Sciatic nerve (tissue), 2 donors: ENCODE results near the gene CCDC102A. TPM values are rescaled to one million over a fixed set of nuclear protein-coding genes. Genes with fewer than 3 reads are reported as not detected.

Experiments
- ATAC-seq: fragments of 200-7000 bp; cut with Tn5 transposase; one replicate; pipeline ENCODE4 v1.9.1; 2020; ENCODE audit warnings: mild to moderate bottlenecking, moderate library complexity
- DNase-seq: peaks from one replicate; pipeline ENCODE4 v3.0.0-alpha.2; 2020; ENCODE audit warnings: low spot score
- intact Hi-C: fragments of 100-400 bp; cut with DNase I; formaldehyde crosslinking; loops from one replicate; pipeline ENCODE4 v1.14.2; 2022
- total RNA-seq: library from RNA; stranded (reverse); fragmentation: NEBNext Ultra II Directional; extraction: Animal tissue kit (Norgen Biotek cat#: 25700); gene quantifications from one replicate; pipeline ENCODE4 v1.2.1, GENCODE V29; 2021
- donor health status: DM: no; HTN: no; CAD: no.
- donor health status: DM: no; HTN: no; CAD: no.

Gene CCDC102A
- total RNA-seq, 1 donor from 2014 or later = 14.3 TPM

GRCh38 chr16:57528499-57529390, 7.6 kb downstream of the CCDC102A start:
- peak; percentile 57 for DNase-seq
- intact Hi-C loops = no loop called here
- ATAC-seq = no peak

- intact Hi-C loops = no loop called here
- DNase-seq (no peak), ATAC-seq (no peak)
Observed at GRCh38 chr16:57527610-57528360, 8.6 kb downstream of the CCDC102A start.

GRCh38 chr16:57527027-57527426, 9.3 kb downstream of the CCDC102A start:
- DNase-seq (no peak), ATAC-seq (no peak)
- intact Hi-C loops = no loop called here

DNA sequence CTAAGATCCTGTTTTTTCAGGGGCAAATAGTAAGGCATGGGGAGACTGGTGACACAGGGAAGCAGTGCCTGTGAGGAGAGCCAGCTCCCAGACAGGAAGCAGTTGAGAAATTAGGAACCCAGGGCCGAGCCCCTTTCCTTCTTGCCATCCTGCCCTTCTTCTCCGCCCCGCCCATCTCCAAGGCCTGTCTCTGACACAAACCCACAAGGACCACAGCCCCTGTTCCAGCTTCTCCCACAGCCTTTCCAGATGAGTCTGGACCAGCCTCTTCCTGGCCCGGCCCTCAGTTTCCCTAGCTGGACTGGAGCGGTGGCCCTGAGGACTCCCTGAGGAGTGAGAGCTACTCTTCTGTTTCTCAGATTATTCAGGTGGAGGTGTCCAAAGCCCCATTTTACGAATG, 9.9 kb downstream of the CCDC102A start:
- ATAC-seq = no peak
- no peak for DNase-seq
- intact Hi-C loops = no loop called here

DNA sequence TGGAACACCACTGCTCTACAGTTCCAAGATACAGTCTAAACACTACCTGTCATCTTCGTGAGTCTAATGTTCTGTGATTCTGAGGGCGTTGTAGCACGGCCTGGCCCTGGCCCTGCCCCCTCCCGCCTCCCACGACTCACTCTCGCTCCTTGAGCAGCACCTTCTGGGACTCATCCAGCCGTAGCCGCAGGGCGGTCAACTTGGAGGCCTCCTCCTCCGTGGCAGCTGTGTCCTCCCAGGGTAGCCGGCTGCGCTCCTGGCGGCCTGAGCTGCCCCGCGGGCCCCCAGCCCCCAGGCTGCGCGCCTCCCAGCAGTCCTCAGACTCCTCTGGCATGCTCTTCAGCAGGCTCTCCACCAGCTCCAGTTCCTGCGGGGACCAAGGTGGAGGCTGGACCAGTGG, 10.6 kb downstream of the CCDC102A start:
- DNase-seq = no peak
- no peak for ATAC-seq
- intact Hi-C loops = no loop called here

- ATAC-seq = no peak
- no peak for DNase-seq
- intact Hi-C loops = no loop called here
Observed at GRCh38 chr16:57522960-57523359, 13.4 kb downstream of the CCDC102A start.

DNA sequence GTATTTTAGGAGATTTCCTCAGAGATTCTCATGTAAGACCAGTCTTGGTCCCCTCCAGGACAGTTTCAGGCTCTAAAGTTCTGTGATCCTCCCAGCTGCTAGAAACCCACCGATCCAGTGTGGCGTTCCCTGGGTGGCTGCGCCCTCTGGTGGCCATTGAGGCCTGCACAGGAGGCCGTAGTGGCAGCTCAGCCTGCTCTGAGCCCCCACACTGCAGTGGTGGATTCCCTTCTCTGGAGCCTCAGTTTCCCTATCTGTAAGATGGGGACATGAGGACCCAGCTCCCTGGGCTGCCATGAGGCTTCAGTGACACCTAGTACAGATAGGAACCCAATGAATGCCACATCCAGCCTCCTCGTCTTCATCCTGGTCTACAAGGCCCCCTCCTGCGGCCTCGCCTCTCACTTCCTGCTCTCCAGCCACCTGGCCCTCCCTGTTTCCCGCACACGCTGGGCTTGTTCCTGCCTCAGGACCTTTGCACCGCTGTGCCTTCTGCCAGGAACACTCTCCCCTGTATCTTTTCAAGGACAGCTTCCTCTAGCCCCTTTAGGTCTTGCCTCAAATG, 16.5 kb downstream of the CCDC102A start:
- ATAC-seq = peak; percentile 87
- intact Hi-C loops = loop anchor here (1.0 to 5.0 kb wide), 3 partner anchors 53 to 218 kb away; no protein-coding TSS in a partner anchor

GRCh38 chr16:57518922-57519321, 17.4 kb downstream of the CCDC102A start:
- ATAC-seq (no peak), DNase-seq (no peak)
- intact Hi-C loops = loop anchor here (1.0 to 5.0 kb wide), 3 partner anchors 52 to 217 kb away; no protein-coding TSS in a partner anchor

More for the DNA sequence above, 16.5 kb downstream of the CCDC102A start:
- peak; percentile 89 for DNase-seq

DNA sequence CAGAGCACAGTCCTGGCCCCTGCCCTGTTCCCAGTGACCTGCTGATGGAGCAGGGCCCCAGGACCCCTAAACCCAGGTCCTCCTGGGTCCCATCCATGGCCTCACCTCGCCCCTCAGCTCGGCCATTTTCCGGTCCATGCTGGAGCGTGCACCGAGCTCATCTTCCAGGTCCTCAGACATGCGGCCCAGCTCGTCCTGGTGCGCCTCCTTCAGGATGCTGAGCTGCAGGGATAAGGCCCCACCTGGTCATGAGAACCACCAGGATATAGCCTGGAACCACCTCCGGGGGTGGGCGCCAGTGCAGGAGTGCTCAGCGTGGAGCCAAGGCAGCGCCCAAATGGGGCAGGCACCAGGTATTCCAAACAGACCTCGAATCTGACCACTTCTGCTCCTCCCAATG, 17.9 kb downstream of the CCDC102A start:
- DNase-seq = no peak
- no peak for ATAC-seq
- intact Hi-C loops = loop anchor here (5.0 kb wide), 2 partner anchors 51 to 216 kb away; no protein-coding TSS in a partner anchor

- ATAC-seq (no peak), DNase-seq (no peak)
- intact Hi-C loops = loop anchor here (2.0 to 5.0 kb wide), 3 partner anchors 50 to 215 kb away; no protein-coding TSS in a partner anchor
Observed at GRCh38 chr16:57517397-57518367, 18.7 kb downstream of the CCDC102A start.

- intact Hi-C loops = loop anchor here (2.0 to 5.0 kb wide), 3 partner anchors 49 to 214 kb away; no protein-coding TSS in a partner anchor
- DNase-seq = no peak
- no peak for ATAC-seq
Observed at GRCh38 chr16:57516773-57517172, 19.6 kb downstream of the CCDC102A start.

DNA sequence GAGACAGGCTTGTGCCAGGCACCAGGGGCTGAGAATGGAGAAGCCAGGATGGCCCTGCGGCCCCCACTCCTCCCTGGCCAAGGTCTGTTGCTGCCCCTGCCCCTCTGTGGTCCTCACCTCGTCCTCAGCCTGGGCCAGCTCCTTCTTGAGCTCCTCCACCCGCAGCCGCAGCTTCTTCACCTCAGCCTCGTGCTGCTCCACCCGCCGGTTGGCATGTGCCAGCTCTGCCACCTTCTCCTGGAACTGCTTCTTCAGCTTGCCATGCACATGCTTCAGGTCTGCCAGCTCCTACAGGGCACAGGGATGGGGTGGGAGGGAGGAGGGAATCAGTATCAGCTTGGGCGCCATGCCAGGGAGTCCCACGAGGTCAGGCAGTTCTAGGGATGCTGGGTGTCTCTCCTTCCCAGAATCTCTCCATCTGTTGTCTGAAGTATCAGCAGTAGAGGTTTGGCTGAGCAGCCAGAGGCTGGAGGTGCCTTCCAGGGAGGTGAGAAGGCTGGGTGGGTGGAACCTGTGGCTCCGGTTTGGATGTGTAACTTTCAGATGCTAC, 20.1 kb downstream of the CCDC102A start:
- no peak for DNase-seq
- intact Hi-C loops = loop anchor here (2.0 to 5.0 kb wide), 3 partner anchors 49 to 214 kb away; no protein-coding TSS in a partner anchor
- no peak for ATAC-seq

- DNase-seq (no peak), ATAC-seq (no peak)
- intact Hi-C loops = loop anchor here (5.0 kb wide), 2 partner anchors 48 to 213 kb away; no protein-coding TSS in a partner anchor
Observed at GRCh38 chr16:57514791-57515600, 21.4 kb downstream of the CCDC102A start.

DNA sequence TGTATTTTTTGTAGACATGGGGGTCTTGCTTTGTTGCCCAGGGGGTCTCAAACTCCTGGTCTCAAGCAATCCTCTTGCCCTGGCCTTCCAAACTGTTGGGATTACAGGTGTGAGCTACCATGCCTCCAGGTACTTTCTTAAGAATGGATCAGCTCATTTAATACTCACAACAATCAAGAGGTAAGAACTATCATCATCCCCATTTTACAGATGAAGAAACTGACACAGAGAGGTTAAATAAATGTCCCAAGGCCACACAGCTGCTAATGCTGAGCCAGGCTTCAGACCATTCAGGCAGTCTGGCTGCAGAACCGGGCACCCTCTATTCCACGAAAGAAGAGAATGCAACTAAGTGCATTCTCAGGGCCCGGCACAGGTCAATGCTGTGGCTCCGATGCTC, 22.0 kb downstream of the CCDC102A start:
- intact Hi-C loops = no loop called here
- ATAC-seq (no peak), DNase-seq (no peak)

DNA sequence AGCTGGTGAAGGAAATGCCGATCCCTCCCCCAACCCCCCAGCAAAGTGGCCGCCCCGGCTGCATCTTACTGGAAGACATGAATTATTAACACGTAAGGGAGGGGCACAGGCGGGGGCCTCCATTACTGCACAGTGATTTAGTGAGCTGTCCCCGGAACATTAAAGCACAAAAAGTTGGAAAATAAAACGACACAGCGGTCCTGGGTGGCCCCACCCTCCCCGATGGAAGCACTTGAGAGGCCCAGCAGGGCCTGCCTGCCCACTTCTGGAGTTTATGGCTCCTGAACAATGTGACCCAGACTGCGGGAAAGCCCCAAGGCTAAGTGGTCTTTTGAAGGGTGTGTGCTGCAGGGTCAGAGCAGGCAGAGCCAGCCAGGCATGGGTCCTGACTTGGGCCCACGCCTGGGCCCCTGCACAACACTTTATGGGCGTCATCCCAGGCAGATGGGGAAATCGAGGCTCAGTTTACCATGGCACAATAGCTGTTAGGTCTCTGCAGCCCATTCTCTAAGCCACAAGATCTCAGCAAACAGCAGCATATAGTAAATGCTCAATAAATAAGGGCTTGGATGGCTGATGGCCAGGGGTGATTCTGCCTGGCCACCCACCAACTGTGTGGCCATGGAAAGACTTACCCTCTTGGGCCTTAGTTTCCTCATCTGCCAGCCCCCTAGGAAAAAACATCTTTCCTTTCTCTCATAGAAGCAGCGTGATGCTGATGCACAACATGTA, 22.8 kb downstream of the CCDC102A start:
- intact Hi-C loops = no loop called here
- no peak for ATAC-seq

DNA sequence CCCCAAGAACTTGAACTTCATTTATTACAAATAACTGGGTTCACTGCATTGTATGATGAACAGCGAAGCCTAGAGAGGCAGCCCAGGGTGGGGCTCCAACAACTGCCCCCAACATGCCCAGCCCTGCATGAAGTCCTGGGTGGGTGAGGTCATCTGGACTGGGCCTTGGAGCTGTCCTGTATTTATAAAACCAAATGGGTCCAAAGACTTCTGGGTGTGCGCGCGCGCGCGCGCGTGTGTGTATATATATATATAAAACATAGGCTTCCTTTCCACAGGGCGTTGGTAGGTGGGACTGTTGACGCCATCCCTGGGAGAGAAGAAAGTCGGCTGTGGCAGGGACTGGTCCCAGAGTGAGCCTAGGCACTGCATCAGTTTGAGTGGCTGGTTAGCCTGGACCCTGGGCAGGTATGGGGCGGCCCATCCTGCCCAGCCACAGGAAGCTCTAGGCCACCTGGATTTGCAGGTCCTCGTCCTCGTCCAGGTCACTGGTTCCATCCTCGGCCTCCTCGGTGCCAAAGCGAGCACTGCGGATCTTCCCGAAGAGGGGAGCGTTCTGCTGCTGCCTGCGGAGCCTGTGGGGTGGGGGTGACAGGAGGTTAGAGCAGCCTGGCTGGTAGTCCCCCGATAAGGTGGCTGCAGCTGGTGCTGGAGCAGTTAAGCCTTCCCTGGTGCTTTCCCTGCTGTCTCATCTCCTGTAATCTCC, 23.9 kb downstream of the CCDC102A start:
- no peak for ATAC-seq
- intact Hi-C loops = no loop called here
- DNase-seq = no peak

More for the DNA sequence above, 22.8 kb downstream of the CCDC102A start:
- DNase-seq = no peak
